Mesothelial cell of epicardium (in vitro differentiated cells): Measurements from ENCODE around the gene SIK3. TPM values are rescaled to one million over a fixed set of nuclear protein-coding genes. Genes with fewer than 3 reads are reported as not detected.

Source experiments
- DNase-seq, 2 experiments: peaks; one replicate each; pipeline ENCODE4 v3.0.0; 2021; ENCODE audit warnings: low spot score in 2 of 2; ENCODE audit not compliant: unreplicated experiment in 2 of 2
- H3K27ac Mint-ChIP-seq: 2 replicates; pipeline ENCODE4 v1.8.0; 2021; ENCODE audit warnings: mixed read lengths
- H3K27me3 Mint-ChIP-seq: 2 replicates; pipeline ENCODE4 v1.8.0; 2021; ENCODE audit warnings: low read depth, mixed read lengths
- H3K36me3 Mint-ChIP-seq: 2 replicates; pipeline ENCODE4 v1.8.0; 2021; ENCODE audit warnings: mixed read lengths
- H3K4me1 Mint-ChIP-seq: 2 replicates; pipeline ENCODE4 v1.8.0; 2021; ENCODE audit warnings: mixed read lengths
- H3K4me3 Mint-ChIP-seq: 2 replicates; pipeline ENCODE4 v1.8.0; 2021; ENCODE audit warnings: mild to moderate bottlenecking, moderate library complexity, mixed read lengths
- H3K9me3 Mint-ChIP-seq: 2 replicates; pipeline ENCODE4 v1.8.0; 2021; ENCODE audit warnings: mixed read lengths
- total RNA-seq: library from RNA; stranded (reverse); gene quantifications from 3 replicates; pipeline ENCODE4 v1.2.1, GENCODE V29; 2021
- TF ChIP-seq, protein P1 (sequence below): fragments of 200-600 bp; sonication (generic); IDR thresholded peaks from one replicate; pipeline ENCODE4 v1.5.0; 2021; ENCODE audit warnings: antibody characterized with exemption; ENCODE audit not compliant: unreplicated experiment

SIK3 gene
- total RNA-seq, 1 donor from 2014 or later: 35.6 TPM

DNA sequence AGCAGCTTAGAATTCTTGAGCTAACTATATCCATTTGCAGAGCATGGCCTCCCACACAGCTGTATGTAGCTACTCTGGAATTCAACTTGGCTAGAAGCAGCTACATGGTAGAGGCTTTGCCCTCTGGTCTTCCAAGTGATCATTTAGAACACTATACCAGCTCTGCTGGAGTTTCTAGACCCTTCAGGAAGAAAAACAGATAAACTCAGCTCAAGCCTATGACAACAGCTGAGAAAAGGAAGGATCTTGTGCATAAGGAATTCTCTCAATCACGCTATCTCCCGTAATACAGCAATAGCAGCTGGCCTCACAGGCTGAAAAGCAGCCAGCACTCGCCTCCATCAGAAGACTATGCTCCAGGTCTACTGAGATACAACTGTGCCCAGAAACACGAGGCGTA, 210.2 kb downstream of the SIK3 start:
- no peaks in the 10 kb centered on the region for H3K27me3 Mint-ChIP-seq
- H3K36me3 Mint-ChIP-seq: peaks cover 8% of the 10 kb centered on the region
- peak overlapping the region; percentile 91 for H3K27ac Mint-ChIP-seq
- peaks cover 14% of the 10 kb centered on the region for H3K4me1 Mint-ChIP-seq
- TF ChIP-seq, protein P1, sequence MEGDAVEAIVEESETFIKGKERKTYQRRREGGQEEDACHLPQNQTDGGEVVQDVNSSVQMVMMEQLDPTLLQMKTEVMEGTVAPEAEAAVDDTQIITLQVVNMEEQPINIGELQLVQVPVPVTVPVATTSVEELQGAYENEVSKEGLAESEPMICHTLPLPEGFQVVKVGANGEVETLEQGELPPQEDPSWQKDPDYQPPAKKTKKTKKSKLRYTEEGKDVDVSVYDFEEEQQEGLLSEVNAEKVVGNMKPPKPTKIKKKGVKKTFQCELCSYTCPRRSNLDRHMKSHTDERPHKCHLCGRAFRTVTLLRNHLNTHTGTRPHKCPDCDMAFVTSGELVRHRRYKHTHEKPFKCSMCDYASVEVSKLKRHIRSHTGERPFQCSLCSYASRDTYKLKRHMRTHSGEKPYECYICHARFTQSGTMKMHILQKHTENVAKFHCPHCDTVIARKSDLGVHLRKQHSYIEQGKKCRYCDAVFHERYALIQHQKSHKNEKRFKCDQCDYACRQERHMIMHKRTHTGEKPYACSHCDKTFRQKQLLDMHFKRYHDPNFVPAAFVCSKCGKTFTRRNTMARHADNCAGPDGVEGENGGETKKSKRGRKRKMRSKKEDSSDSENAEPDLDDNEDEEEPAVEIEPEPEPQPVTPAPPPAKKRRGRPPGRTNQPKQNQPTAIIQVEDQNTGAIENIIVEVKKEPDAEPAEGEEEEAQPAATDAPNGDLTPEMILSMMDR: no peak
- H3K4me3 Mint-ChIP-seq: no peak overlapping the region
- no peaks in the 10 kb centered on the region for H3K9me3 Mint-ChIP-seq
- no peak for DNase-seq

DNA sequence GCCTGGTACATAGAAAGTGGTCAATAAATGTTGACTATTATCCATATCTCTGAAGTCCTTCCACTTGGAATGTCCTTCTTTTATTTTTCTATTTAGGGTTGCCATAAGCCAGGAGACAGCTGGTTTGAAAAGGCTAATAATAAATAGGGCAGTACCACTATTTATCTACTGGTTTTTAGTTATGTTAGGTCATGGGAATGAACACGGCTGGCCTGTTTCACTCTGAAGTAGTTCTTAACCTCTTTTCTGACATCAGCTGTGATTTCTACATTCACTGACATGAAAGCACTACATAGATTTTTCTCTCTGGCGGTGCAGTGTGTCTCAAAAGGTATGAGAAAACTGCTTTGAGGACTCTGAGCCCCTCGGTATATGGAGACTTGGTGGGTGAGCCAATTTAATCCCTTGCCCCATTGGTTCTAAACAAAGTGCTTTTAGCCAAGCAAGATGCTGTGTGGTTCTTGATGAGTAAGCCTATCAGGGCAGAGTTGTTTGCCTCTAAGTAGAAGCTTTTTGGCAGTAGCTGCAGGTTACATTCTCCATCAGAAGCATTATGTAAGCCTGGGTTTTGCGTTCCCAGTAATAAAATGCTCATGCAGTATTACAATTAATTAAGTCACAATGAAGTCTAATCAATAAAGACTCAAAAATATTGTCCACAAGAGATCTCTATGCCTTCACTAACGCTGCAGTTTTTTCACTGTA, 212.1 kb downstream of the SIK3 start:
- DNase-seq: no peak
- Mint-ChIP-seq H3K4me1 (peaks cover 14% of the 10 kb centered on the region), H3K9me3 (no peaks in the 10 kb centered on the region), H3K27ac (peak overlapping the region; percentile 17), H3K27me3 (no peaks in the 10 kb centered on the region), H3K36me3 (peaks cover 3% of the 10 kb centered on the region), H3K4me3 (no peak overlapping the region)
- TF ChIP-seq, protein P1: no peak

DNA sequence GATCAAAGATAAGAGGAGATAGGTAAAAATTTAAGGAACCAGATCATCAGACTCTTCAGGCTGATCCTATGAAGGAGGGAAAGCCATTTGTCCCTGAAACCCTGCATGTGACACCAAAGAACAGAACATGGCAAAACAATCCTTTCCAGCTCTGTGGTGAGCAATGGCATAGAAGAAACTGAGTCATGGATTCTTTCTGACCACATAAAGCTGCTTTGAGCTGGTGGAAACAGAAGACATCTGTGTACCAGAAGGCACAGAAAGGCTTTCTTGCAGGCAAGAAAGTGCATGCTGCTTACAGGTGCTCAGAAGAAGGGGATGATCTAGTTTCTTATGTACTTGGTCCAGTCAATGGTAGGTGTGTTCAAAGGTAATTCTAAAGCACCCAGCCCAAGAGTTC, 215.8 kb downstream of the SIK3 start:
- TF ChIP-seq, protein P1: no peak
- H3K36me3 Mint-ChIP-seq: peaks cover 4% of the 10 kb centered on the region
- no peak overlapping the region for H3K4me3 Mint-ChIP-seq
- H3K4me1 Mint-ChIP-seq: peaks cover 5% of the 10 kb centered on the region
- H3K27me3 Mint-ChIP-seq: no peaks in the 10 kb centered on the region
- H3K9me3 Mint-ChIP-seq: no peaks in the 10 kb centered on the region
- no peak for DNase-seq
- no peak overlapping the region for H3K27ac Mint-ChIP-seq

DNA sequence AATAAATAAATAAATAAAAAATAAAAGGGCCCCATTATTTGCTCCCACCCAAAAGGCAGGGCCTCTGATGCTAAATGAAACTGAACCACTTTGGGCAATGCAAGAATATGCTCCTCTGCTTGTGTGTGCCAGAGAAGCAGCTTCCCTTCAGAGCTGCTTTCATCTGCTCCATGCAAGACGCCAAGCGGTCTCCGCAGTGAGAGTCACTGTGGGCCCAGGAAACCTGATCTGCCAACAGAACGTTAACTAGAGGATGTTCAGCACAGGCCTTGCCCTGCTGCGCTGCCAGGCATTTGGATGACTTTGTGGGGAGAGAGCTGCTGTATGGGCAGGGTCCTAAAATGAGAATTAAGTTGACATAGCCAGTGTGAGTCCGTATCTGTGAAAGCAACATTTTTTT, 217.1 kb downstream of the SIK3 start:
- Mint-ChIP-seq H3K36me3 (peaks cover 4% of the 10 kb centered on the region), H3K27me3 (no peaks in the 10 kb centered on the region), H3K9me3 (no peaks in the 10 kb centered on the region), H3K4me3 (no peak overlapping the region), H3K4me1 (peaks cover 5% of the 10 kb centered on the region), H3K27ac (peak overlapping the region; percentile 22)
- TF ChIP-seq, protein P1: no peak
- no peak for DNase-seq

DNA sequence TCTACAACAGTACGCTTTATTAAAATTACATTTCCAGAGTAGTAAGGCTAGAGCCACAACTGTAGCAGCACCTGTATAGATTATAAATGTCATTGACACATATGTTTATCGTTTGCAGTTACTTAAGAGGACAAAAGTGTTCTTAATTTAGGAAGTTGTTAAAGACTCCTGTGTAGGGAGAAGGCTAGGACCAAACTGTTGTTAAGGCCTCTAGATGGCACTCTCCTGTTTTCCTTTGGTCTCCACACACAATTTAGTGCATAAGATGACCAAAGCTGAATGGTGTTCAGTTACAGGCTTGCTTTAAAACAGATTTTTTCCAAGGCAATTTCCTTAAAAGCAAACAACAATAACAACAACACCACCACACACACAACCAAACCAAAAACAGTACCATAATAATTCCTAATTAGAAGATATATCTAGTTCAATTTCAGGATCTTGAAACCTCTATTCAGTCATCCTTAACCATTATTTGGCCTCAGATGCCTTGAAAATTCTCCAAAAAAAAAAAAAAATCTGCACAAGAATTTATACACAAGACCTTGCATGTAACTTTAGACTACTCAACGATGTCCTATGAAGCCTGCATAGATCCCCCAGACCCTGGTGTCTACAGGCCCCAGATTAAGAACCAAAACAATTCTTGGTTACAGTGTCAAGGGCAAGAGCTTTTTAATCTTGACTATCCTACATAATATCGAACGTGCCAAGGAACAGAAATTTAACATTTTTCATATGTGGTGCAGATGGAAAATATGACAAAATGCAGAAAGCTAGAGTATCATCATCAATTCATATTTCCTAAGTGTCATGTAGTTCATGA, 218.2 kb downstream of the SIK3 start:
- Mint-ChIP-seq H3K27ac (peak overlapping the region; percentile 82), H3K9me3 (no peaks in the 10 kb centered on the region), H3K4me1 (peaks cover 5% of the 10 kb centered on the region), H3K27me3 (no peaks in the 10 kb centered on the region), H3K4me3 (no peak overlapping the region), H3K36me3 (peaks cover 4% of the 10 kb centered on the region)
- TF ChIP-seq, protein P1: peak; percentile 27
- DNase-seq: no peak
